ENCODE results near the gene MNS1.

Gene MNS1

DNA sequence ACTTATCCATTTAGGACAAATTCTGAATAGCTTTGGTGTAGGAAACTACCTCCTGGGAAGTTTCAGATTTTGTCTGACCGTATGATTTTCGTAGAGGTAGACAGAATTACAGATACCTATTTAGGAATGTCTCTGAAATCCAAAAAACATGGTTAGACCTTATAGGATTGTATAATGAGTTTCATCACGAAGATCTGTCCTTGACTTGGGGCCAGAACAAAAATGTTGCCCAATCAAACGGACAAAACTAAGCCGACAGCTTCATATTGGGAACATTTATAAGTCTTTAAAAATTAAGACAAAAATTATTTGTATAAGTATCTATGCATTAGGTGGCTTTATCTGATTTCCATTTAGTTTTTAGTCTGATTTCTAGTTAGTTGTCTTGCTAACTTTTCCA, 32.6 kb downstream of the MNS1 start:
- H3K27ac ChIP-seq (ENCODE audit: low read depth, low read length, poor library complexity, severe bottlenecking): no peak overlapping the region
- H3K27me3 ChIP-seq (ENCODE audit: insufficient read depth, low read length): no peaks in the 10 kb centered on the region
- no peak overlapping the region for H2AFZ ChIP-seq (ENCODE audit: low read length)

DNA sequence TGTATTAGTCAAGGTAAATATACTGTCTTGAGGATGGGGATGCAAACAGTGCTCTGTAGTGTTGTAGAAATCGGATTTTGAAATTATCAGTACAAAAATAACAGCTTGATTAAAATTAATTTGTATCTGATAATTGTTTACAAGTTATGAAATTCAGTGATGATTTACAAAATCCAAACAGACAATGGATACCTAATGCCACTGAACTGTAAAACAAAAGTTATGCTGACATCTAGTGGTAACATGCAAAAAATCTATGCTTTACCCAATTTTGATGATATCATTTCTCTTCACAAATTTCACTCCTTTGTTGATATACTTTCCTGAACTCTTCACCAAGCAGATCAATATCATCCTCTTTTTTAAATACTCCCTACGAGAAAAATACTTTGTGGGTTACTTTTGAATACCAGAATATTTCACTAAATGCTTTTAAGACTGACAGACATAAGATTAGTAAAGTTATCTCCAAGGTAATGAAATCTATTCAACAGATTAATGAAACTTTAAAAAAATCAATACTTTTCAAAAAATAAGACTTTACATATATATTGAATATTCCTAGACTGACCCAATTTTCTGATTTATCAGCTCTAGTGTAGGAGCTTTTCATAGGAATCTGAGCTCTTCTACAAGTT, 36.0 kb downstream of the MNS1 start:
- H3K9me2 ChIP-seq (ENCODE audit: low read depth, low read length): no peaks in the 10 kb centered on the region
- no peak overlapping the region for H3K27ac ChIP-seq (ENCODE audit: low read depth, low read length, poor library complexity, severe bottlenecking)
- TF ChIP-seq, protein P1, sequence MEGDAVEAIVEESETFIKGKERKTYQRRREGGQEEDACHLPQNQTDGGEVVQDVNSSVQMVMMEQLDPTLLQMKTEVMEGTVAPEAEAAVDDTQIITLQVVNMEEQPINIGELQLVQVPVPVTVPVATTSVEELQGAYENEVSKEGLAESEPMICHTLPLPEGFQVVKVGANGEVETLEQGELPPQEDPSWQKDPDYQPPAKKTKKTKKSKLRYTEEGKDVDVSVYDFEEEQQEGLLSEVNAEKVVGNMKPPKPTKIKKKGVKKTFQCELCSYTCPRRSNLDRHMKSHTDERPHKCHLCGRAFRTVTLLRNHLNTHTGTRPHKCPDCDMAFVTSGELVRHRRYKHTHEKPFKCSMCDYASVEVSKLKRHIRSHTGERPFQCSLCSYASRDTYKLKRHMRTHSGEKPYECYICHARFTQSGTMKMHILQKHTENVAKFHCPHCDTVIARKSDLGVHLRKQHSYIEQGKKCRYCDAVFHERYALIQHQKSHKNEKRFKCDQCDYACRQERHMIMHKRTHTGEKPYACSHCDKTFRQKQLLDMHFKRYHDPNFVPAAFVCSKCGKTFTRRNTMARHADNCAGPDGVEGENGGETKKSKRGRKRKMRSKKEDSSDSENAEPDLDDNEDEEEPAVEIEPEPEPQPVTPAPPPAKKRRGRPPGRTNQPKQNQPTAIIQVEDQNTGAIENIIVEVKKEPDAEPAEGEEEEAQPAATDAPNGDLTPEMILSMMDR (IDR thresholded peaks at IDR 0.05; ENCODE audit: low read length): peak; percentile 67
- TF ChIP-seq EZH2 (IDR thresholded peaks at IDR 0.05; ENCODE audit: borderline replicate concordance, low read length): no peak
- no peaks in the 10 kb centered on the region for H4K20me1 ChIP-seq (ENCODE audit: insufficient read depth, low read length)
- no peak overlapping the region for H3K9ac ChIP-seq (ENCODE audit: low read length)
- H3K27me3 ChIP-seq (ENCODE audit: insufficient read depth, low read length): no peaks in the 10 kb centered on the region
- H3K4me1 ChIP-seq (ENCODE audit: insufficient read depth, low read length, severe bottlenecking): no peaks in the 10 kb centered on the region
- H2AFZ ChIP-seq (ENCODE audit: low read length): no peak overlapping the region
- no peak overlapping the region for H3K4me3 ChIP-seq (ENCODE audit: low read depth, low read length, poor library complexity, severe bottlenecking)
- H3K79me2 ChIP-seq (ENCODE audit: insufficient read depth, low read length): no peaks in the 10 kb centered on the region
- H3K9me3 ChIP-seq (ENCODE audit: low read length): 0 out of 2 replicates have a peak, but pooled peaks cover 2% of the 10 kb centered on the region
- H3F3A ChIP-seq (ENCODE audit: insufficient read depth, low read length): no peaks in the 10 kb centered on the region
- no peak overlapping the region for H3K4me2 ChIP-seq (ENCODE audit: low read length)
- H3K36me3 ChIP-seq (ENCODE audit: insufficient read depth, low read length): peaks cover 24% of the 10 kb centered on the region

More for the DNA sequence above, 32.6 kb downstream of the MNS1 start:
- Histone ChIP-seq H3K4me1 (ENCODE audit: insufficient read depth, low read length, severe bottlenecking) (no peaks in the 10 kb centered on the region), H4K20me1 (ENCODE audit: insufficient read depth, low read length) (no peaks in the 10 kb centered on the region), H3F3A (ENCODE audit: insufficient read depth, low read length) (no peaks in the 10 kb centered on the region), H3K9me2 (ENCODE audit: low read depth, low read length) (no peaks in the 10 kb centered on the region), H3K79me2 (ENCODE audit: insufficient read depth, low read length) (no peaks in the 10 kb centered on the region), H3K9me3 (ENCODE audit: low read length) (no peaks in the 10 kb centered on the region), H3K9ac (ENCODE audit: low read length) (no peak overlapping the region), H3K4me3 (ENCODE audit: low read depth, low read length, poor library complexity, severe bottlenecking) (no peak overlapping the region), H3K36me3 (ENCODE audit: insufficient read depth, low read length) (peaks cover 5% of the 10 kb centered on the region; the same call in 1 of the 2 replicates), H3K4me2 (ENCODE audit: low read length) (no peak overlapping the region)
- TF ChIP-seq, protein P1 (IDR thresholded peaks at IDR 0.05; ENCODE audit: low read length): no peak
- TF ChIP-seq EZH2 (IDR thresholded peaks at IDR 0.05; ENCODE audit: borderline replicate concordance, low read length): no peak

DNA sequence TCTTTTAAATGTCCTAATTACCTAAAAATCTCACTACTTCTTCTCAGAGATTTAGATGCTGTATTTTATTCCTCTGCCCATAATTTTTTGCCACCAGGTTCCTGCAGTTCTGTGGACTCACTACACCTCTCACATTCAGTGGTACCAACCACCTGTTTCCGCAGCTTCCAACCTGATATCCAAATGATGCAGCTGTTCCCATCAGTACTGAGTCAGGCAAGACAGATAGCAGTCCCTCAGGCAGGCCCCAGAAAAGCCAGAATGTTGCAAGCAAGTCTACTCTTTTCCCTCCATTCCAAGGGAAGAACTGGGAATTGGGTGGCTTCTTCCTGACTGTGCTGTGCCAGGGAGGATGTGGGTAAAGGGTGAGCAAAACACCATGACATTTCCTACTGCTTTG, 39.0 kb downstream of the MNS1 start:
- Histone ChIP-seq H4K20me1 (ENCODE audit: insufficient read depth, low read length) (no peaks in the 10 kb centered on the region), H3K27me3 (ENCODE audit: insufficient read depth, low read length) (no peaks in the 10 kb centered on the region), H3K4me2 (ENCODE audit: low read length) (no peak overlapping the region), H3K4me1 (ENCODE audit: insufficient read depth, low read length, severe bottlenecking) (no peaks in the 10 kb centered on the region), H3K79me2 (ENCODE audit: insufficient read depth, low read length) (no peaks in the 10 kb centered on the region), H3F3A (ENCODE audit: insufficient read depth, low read length) (no peaks in the 10 kb centered on the region), H3K27ac (ENCODE audit: low read depth, low read length, poor library complexity, severe bottlenecking) (no peak overlapping the region), H3K9me3 (ENCODE audit: low read length) (0 out of 2 replicates have a peak, but pooled peaks cover 2% of the 10 kb centered on the region), H3K9me2 (ENCODE audit: low read depth, low read length) (no peaks in the 10 kb centered on the region), H3K36me3 (ENCODE audit: insufficient read depth, low read length) (peaks cover 21% of the 10 kb centered on the region), H3K4me3 (ENCODE audit: low read depth, low read length, poor library complexity, severe bottlenecking) (no peak overlapping the region), H2AFZ (ENCODE audit: low read length) (no peak overlapping the region), H3K9ac (ENCODE audit: low read length) (no peak overlapping the region)
- no peak for TF ChIP-seq EZH2 (IDR thresholded peaks at IDR 0.05; ENCODE audit: borderline replicate concordance, low read length)
- TF ChIP-seq, protein P1 (IDR thresholded peaks at IDR 0.05; ENCODE audit: low read length): no peak
